HG02798 (cell line): ENCODE measurements around the gene EFHB.
"Not testable (repeated sequence)": the region's sequence is repeated elsewhere in the genome, so short reads cannot be mapped to it uniquely, and the experiment has no call there.

Source experiments
- ATAC-seq: cut with Tn5 transposase; IDR thresholded peaks from one replicate; pipeline ENCODE4 v1.9.1; 2021; ENCODE audit warnings: mild to moderate bottlenecking; ENCODE audit not compliant: unreplicated experiment, poor library complexity

The EFHB gene

DNA sequence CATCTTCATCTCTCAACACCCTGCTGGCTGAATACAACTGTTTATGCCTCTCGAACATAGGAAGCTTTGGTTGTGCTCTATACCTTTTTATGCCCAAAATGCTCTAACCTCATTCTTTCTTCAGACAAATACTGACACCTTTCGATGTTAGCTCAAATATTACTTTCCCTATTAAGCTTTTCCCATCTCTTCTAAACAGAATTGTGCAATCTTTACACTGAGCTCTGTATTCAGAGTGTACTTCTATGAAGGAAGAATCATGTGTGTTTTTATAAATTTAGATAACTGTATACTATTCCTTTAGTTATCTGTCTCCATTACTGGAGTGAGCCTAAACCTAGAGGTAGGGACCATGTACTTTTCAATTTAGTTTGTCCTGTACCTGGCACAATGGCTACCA lies 1.6 kb downstream of the EFHB start:
- ATAC-seq = no peak

DNA sequence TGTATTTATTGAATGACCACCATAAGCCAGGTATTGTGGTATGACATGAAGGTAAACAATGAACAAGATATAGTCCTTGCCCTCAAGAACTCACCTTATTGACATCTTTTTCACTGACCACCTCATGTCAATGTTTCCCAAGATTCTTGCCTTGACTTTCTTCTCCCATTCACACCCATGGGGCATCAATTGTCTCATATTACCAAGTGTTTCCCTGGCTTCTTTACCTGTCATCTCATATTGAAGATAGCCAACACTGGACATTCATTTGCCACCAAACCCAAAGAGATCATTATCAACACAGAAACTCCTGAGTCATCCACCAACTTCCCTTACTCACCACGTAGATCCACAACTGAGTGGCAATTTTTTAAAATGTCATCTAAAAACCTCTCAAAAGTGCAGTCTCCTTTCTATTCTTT lies 2.2 kb downstream of the EFHB start:
- ATAC-seq = peak; percentile 43

DNA sequence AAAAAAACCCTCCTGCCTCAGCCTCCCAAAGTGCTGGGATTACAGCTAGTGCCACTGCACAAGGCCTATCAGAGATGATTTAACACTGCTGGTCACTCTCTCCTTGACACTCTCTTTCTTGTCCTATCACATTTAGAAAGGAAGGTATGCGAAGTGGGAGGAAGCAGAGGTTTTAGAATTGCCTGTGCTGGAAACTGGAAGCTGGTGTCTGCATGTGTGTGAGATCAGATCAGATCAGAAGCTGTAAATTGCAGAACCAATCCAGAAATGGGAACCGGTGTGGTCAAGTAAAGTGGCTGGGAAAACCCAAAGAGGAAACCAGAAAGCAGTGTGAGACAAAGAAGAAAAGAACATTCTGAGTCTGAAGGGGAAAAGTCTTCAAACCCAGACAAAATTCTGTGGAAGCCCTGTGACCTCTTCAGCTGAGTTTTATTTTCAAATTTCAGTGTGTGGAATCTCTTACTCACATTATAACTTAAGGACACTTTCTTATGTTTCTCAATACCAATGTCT lies 2.8 kb downstream of the EFHB start:
- peak; percentile 84 for ATAC-seq

DNA sequence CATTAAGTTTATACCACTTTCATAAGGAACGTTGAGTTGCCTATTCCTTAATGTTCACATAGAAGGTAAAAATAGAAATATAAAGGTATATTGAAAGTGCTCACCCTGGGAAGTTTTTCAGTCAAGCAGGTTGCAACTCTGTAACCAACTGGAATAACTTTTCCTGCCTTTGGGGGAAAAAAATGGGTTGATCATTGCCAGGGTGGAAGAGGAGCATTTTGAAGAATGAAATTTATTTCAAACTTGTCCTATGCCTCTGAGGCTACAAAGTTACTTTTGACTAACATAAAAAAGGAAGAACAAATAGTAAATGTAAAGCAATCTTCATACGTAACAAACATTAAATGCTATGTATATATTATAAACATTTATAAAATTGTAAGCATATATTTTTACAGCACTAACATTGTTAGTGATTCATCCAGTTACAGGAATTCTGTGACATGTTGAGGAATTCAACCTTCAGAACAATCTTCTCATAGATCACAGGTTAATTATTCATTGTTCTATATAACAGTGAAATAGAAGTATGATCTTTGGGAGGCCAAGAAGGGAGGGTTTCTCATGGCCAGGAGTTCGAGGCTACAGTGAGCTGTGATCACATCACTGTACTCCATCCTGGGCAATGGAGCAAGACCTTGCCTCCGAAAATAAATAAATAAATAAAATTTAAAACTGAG lies 13.5 kb downstream of the EFHB start:
- ATAC-seq = no peak

DNA sequence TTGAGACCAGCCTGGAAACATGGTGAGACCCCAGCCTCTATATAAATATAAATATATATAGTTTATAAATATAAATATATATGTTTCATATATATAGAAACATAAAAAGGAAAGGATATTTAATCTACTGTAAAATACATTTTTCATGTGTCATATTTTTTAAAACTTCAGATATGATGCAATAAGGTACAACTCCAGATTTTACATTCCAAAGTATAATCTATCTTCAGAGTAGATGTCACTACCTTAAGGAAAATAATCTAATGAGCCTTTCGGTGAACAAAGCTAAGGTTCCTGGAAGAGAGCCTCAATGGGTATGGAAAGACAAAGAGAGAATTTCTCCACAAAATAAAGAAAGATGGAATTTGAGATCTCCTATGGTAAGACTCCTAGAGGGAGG lies 16.9 kb downstream of the EFHB start:
- ATAC-seq = no peak

DNA sequence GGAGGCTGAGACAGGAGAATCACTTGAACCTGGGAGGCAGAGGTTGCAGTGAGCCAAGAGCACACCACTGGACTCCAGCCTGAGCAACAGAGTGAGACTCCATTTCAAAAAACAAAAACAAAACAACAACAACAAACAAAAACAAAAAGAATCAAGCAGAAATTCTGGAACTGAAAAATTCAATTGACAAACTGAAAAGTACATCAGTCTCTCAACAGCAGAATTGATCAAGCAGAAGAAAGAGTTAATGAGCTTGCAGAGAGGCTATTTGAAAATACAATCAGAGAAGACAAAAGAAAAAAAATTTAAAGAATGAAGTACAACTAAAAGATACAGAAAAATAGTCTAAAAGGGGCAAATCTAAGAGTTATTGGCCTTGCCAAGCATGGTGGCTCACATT lies 22.6 kb downstream of the EFHB start:
- ATAC-seq = no peak

DNA sequence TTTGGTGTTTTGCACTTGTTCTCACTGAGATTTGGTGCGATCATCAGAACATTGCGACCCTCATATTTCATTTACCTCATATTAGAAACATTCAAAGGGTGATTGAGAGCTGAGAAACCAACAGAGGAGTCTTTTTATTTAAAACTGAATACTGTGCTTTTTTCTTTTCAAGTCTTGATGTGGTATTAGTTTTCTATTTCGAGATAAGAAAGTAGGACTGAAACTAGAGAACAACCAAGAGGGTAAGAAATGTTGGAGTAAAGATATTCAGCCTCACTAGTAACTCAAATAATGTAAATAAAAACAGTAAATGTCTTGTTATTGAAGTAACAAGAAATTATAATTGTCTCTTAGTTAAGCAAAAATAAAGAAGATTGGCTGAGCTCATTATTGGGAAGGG lies 26.5 kb downstream of the EFHB start:
- ATAC-seq = peak; percentile 60

DNA sequence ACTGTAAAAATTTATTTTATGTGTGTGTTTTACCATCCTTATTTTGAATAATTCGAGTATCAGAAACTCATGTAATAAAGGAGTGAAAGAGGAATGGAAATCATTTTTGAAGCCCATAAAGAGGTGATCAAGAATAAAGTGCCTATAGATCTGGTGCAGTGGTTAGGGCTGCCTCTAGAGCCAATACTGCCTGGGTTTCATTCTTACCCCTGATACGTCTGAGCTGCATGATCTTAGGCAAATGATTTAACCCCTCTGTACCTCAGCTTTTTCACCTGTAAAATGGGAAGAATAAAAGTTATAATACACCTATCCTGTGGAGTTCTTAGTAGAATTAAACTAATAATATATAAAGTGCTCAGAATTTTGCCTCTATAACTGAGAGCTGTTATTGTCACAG lies 30.4 kb downstream of the EFHB start:
- ATAC-seq = no peak

DNA sequence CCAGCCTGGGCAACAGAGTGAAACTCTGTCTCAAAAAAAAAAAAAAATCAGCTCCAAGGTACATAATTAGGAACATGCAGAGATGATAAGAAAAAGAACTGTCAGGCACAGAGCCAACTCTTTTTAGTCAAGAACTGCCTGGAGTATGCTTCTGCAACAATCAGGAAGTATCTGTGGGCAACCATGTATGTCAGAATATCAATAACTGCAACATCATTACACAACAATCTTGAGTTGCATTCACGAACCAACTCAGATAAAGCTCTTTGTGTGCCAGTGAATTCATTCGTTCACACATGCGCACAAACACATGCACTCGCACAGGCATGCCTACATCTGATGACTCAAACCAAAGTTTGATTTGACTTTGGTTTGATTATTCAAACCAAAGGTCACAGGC lies 32.1 kb downstream of the EFHB start:
- ATAC-seq = no peak

DNA sequence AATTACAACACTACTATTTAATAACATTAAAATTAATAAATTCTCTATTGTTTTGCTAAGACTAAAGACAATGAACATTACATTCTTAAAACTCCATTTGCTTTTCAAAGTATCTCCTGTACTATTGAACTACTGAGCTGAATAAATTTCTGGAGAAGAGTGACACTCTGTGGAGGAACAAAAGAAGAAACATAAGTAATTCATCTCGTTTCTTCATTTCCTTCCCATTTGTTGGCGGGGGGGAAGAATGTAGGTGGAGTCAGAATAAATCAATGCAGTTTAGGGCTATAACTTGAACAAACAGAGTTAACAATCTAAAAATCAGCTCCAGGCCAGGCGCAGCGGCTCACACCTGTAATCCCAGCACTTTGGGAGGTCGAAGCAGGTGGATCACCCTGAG lies 32.7 kb downstream of the EFHB start:
- no peak for ATAC-seq

DNA sequence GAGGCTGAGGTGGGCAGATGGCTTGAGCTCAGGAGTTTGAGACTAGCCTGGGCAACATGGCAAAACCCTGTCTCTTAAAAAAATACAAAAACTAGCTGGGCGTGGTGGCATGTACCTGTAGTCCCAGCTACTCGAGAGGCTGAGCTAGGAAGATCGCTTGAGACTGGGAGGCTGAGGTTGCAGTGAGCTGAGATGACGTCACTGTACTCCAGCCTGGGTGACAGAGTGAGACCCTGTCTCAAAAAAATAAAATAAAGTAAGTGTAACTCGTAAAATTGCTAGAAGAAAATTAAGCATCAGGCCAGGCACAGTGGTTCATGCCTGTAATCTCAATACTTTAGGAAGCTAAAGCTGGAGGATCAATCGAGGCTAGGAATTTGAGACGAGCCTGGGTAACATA lies 34.2 kb downstream of the EFHB start:
- ATAC-seq = not testable (repeated sequence)

DNA sequence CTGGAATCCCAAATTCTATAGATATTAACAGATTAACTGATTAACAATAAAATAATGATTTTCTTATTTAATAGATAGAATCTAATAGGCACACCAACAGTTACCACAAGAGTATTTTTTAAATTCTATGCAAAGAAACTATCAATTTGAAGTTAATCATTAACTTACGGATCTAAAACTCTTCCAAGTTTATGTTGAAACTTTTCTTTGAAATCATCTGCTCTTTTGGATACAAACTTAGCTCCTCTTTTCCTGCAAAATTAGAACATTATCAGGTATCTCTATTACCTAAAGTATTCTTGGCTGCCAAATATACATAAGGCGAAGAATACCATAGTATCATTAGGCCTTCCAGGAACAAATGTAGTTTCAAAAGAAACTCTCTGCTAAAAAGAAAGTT lies 34.8 kb downstream of the EFHB start:
- no peak for ATAC-seq

DNA sequence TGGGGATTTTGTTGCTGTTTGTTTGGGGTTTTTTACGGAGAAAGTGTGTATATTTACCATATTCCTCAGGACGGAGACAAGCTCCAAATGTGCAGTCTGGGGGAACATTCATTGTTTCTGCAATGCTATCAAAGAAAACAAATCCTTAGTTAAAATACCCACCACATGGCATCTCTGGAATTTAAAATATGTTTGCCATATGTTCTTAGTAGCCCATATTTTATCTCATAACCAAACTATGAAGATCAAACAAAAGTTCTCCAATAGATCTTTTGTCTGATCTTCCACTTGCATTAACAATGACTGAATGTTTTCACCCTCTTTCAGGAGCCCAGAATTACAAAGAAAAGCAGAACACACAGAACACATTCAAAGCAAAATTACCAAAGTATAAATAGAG lies 35.3 kb downstream of the EFHB start:
- no peak for ATAC-seq

DNA sequence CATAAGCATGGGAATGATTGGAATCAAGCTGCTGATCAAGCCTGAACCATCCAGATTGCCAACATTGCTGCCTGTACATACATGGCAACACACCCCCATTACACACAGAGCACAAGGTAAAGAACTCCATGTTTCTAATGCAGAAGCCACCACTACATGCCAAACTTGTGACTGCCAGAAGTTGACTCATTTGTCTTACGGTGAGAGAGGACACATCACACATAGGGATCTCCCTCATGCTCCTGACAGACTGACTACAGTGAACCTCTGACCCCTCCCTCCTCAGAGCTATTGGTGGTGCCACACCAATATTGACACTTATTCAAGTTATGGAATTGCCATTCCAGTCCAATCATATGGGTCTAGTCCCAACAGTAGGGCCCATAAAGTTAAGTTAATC lies 42.3 kb downstream of the EFHB start:
- no peak for ATAC-seq

DNA sequence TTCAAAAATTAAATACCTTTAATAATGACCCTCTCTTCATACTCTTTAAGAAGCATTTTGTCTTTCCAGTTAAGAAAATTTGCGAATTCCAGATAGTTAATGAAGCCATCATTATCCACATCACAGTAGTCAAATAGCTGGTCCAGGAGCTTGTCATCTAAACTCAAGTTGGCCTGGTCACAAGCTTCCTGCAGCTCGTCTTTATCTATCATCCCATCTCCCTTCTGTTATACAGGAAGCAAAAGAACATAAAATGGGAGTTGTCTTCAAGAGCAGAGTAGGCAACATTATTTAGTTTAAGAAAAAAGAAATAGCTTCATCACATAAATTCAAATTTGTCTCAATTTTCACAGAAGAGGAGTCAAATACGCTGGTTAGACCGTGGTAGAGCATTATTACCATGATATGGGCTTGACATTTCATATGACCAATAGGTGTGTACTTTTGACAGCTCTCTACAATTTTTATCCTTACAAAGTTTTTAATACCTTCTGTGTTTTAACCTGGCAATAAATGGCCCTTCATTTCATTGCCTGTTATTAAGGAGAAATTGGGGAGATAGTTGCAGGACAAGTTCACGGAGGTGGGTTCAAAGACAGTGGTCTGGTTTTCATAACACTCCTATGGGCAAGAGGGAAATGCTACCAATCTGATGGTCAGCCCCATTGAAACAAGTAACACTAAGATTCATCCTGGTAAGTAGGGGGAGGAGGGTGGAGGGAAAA lies 45.4 kb downstream of the EFHB start:
- ATAC-seq = no peak

DNA sequence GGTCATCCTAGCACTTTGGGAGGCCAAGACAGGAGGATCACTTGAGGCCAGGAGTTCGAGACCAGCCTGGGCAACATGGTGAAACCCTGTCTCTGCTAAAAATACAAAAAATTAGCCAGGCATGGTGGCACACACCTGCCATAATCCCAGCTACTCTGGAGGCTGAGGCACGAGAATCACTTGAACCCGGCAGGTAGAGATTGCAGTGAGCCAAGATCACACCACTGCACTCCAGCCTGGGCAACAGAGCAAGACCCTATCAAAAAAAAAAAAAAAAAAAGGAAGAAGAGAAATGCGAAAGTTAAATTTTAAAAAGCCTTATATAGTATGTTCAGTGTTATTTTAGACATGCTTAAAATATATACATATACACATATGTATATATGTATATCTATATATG lies 46.9 kb downstream of the EFHB start:
- not testable (repeated sequence) for ATAC-seq

DNA sequence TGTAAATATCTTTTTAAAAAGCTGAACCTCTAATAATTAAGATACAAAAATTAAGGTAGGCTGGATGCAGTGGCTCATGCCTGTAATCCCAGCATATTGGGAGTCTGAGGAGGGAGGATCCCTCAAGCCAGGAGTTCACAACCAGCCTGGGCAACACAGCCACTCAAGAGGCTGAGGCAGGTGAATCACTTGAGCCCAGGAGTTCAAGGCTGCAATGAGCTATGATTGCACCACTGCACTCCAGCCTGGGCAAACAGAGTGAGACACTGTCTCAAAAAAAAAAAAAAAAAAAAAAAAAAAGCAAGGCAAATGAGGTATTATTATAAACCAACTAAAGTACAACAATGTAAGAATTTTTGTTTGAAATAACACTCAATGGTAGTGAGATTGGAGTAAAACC lies 47.6 kb downstream of the EFHB start:
- no peak for ATAC-seq

DNA sequence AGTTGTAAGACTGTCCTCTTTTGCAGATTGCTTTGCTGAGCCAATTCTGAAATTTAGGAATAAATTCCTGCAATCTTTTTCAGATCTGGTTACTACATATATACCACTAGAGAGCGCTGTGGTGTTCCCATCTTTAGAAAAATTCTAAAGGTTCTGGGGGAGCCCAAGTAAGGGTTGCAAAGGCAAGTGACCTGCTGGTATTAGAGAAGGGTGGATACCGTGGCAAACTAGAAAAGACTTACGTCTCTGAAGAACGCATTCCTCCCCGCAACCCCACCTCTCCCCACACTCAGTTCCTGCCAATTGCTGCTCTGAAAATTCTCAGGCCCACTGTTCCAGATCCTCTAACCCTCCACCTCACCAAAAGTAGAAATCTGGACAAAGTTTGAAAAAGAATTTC lies 48.5 kb downstream of the EFHB start:
- ATAC-seq = no peak

DNA sequence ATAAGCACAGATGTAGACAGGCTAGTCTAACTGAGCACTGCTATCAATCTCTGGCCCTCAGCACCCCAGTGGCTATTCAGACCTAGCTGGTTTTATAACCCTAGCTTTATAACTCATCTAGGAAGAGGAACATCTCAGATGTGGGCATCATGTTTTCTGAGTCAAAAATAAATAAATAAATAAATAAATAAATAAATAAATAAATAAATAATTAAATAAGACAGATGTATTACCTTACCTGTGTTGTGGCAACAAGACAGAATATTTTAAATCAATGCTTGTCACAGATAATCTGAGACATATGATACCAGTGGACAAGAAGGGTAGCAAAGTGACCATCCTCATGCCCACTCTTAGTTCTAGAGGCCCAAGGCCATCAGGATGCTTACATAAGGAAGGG lies 52.2 kb downstream of the EFHB start:
- no peak for ATAC-seq

DNA sequence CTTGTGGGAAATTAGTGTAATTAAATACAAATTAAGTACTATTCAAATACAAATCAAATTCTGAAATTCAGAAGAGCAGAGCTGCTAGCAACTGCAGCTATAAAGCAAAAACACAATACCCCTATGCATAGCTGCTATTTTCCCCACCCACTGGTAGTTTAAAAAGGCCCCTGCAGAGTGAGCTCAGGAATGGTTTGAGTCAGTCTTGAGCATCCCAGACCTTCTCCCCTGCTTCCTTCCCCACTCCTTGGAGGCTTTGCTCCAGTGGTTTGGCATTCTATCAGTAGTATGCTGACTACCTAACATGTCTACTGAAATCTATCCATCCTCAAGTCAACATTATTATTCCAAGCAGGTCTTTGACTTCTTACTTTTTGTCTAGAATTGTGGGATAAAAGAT lies 53.0 kb downstream of the EFHB start:
- no peak for ATAC-seq

DNA sequence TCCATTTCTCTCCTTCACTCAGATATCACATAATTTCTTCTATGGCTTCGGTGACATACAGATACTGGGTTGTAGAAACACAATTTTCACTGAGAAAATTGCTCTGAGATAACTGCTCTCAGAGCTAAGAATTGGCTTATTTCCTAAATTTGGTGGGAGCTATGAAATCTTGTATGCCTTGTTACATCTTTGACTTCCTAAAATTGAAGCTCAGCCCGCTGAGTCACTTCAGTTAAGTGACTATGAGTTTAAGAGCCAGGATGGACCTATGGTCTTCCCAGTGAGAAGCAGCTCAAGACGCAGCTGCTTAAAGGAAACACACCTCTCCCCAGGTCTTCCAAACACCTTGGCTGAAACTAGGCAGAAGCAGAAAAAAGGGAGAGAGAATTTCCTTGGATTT lies 56.4 kb downstream of the EFHB start:
- no peak for ATAC-seq

DNA sequence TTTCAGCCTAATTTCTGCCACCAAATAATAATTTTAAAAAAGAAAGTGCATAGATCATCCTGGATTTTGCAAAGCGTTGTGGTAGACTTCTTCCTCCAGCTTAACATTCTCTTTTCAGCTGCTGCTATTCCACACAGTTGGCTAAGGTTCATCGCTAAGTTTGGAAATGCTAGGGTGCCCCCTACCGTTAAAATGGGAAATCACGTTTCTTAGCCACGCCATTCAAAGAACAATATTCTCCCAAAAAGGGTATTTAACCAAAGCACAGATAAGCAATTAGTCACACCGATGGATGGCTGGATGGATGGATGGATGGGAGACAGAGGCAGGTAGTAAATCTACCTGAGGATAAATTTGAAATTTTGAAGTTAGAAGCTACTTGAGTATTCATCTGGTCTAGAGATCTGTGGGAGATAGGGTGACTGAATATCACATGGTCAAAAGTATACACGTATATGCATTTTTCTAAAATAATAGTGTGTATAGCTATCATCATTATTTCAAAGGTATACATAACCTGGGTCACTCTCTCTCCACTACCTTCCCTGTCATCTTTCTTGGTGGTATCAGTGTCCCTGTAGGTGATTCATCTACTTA lies 67.2 kb downstream of the EFHB start:
- peak; percentile 90 for ATAC-seq
